IMR-90 (cell line): ENCODE results near the gene GAS2L2. TPM values are rescaled to one million over a fixed set of nuclear protein-coding genes. Genes with fewer than 3 reads are reported as not detected.

ENCODE experiments used
- ATAC-seq: fragments of 200-7000 bp; cut with Tn5 transposase; 2 replicates; pipeline ENCODE4 v1.9.1; 2020; ENCODE audit warnings: low read depth, mild to moderate bottlenecking, moderate library complexity
- BruUV-seq: library from RNA; stranded (reverse); fragments of 400-500 nt; replicated peaks from 2 replicates; lab custom pipeline; 2021; lab: Mats Ljungman, UMichigan
- CTCF ChIA-PET: fragments of 300-600 bp; formaldehyde crosslinking; extraction: SDS; loops from one replicate; lab custom pipeline; 2021; ENCODE audit warnings: antibody characterized with exemption; lab: Yijun Ruan, JAX
- POLR2A ChIA-PET: fragments of 300-600 bp; sonication (Branson Sonifier 250); formaldehyde crosslinking; loops from one replicate; lab custom pipeline; 2022; ENCODE audit warnings: antibody characterized with exemption; ENCODE audit not compliant: unreplicated experiment; lab: Charles Lee
- DNase-seq: peaks from one replicate; pipeline ENCODE4 v3.0.0; 2013
- H2AFZ ChIP-seq: replicated peaks from 2 replicates; pipeline ENCODE3; 2013; ENCODE audit warnings: low read length, mild to moderate bottlenecking; ENCODE audit not compliant: poor library complexity
- H2AK5ac ChIP-seq: 2 replicates; pipeline ENCODE4 v1.6.1; 2013; ENCODE audit warnings: low read depth, low read length, inconsistent platforms
- H2AK9ac ChIP-seq: replicated peaks from 2 replicates; pipeline ENCODE3; 2013; ENCODE audit warnings: mild to moderate bottlenecking, low read depth, low read length, moderate library complexity; ENCODE audit not compliant: poor library complexity
- H2BK120ac ChIP-seq: 2 replicates; pipeline ENCODE4 v1.6.1; 2013; ENCODE audit warnings: low read depth, low read length, inconsistent platforms
- H2BK15ac ChIP-seq: 3 replicates; pipeline ENCODE4 v1.6.1; 2013; ENCODE audit warnings: low read depth, low read length, inconsistent platforms
- H2BK20ac ChIP-seq: 2 replicates; pipeline ENCODE4 v1.6.1; 2013; ENCODE audit warnings: low read depth, mild to moderate bottlenecking, inconsistent platforms, low read length, moderate library complexity
- H2BK5ac ChIP-seq: 2 replicates; pipeline ENCODE4 v1.6.1; 2013; ENCODE audit warnings: mild to moderate bottlenecking, low read depth, low read length, inconsistent platforms; ENCODE audit not compliant: poor library complexity, severe bottlenecking
- H3K14ac ChIP-seq: replicated peaks from 2 replicates; pipeline ENCODE4 v1.6.1; 2013; ENCODE audit warnings: low read depth, low read length, inconsistent platforms
- H3K18ac ChIP-seq: 2 replicates; pipeline ENCODE4 v1.6.1; 2013; ENCODE audit warnings: low read depth, low read length, control low read depth
- H3K23ac ChIP-seq: 2 replicates; pipeline ENCODE4 v1.6.1; 2013; ENCODE audit warnings: low read depth, low read length, inconsistent platforms
- H3K27ac ChIP-seq: 2 replicates; pipeline ENCODE4 v1.5.1; 2013; ENCODE audit warnings: mild to moderate bottlenecking, control low read depth, low read length; ENCODE audit not compliant: insufficient read depth
- H3K27me3 ChIP-seq: 2 replicates; pipeline ENCODE4 v1.6.1; 2013; ENCODE audit warnings: low read length; ENCODE audit not compliant: control insufficient read depth, insufficient read depth
- H3K36me3 ChIP-seq: 2 replicates; pipeline ENCODE4 v1.6.1; 2013; ENCODE audit warnings: low read length, mixed read lengths; ENCODE audit not compliant: control insufficient read depth, insufficient read depth
- H3K4ac ChIP-seq: 2 replicates; pipeline ENCODE4 v1.6.1; 2013; ENCODE audit warnings: low read depth, low read length, inconsistent platforms
- H3K4me1 ChIP-seq: 2 replicates; pipeline ENCODE4 v1.6.1; 2013; ENCODE audit warnings: low read length, mixed read lengths; ENCODE audit not compliant: control insufficient read depth, insufficient read depth
- H3K4me2 ChIP-seq: 2 replicates; pipeline ENCODE4 v1.6.1; 2013; ENCODE audit warnings: low read depth, mild to moderate bottlenecking, control low read depth, low read length, moderate library complexity
- H3K4me3 ChIP-seq: 2 replicates; pipeline ENCODE4 v1.5.1; 2013; ENCODE audit warnings: low read depth, mild to moderate bottlenecking, control low read depth, low read length, moderate library complexity; ENCODE audit not compliant: insufficient read depth
- H3K56ac ChIP-seq: 2 replicates; pipeline ENCODE4 v1.6.1; 2013; ENCODE audit warnings: low read length, inconsistent platforms; ENCODE audit not compliant: insufficient read depth; ENCODE audit errors: extremely low read depth
- H3K79me1 ChIP-seq, 2 experiments: 2 replicates each; pipeline ENCODE4 v1.6.1; 2013; ENCODE audit warnings: low read length in 2 of 2, inconsistent platforms in 1 of 2, low read depth in 1 of 2
- H3K9ac ChIP-seq: 2 replicates; pipeline ENCODE4 v1.6.1; 2013; ENCODE audit warnings: low read depth, low read length, control low read depth
- H3K9me1 ChIP-seq: 2 replicates; pipeline ENCODE4 v1.6.1; 2013; ENCODE audit warnings: low read length, inconsistent platforms; ENCODE audit not compliant: insufficient read depth
- H3K9me3 ChIP-seq: 2 replicates; pipeline ENCODE4 v1.6.1; 2013; ENCODE audit warnings: low read length; ENCODE audit not compliant: control insufficient read depth, insufficient read depth
- H4K20me1 ChIP-seq: 2 replicates; pipeline ENCODE4 v1.6.1; 2013; ENCODE audit warnings: low read length, inconsistent platforms; ENCODE audit not compliant: insufficient read depth
- H4K5ac ChIP-seq: 2 replicates; pipeline ENCODE4 v1.6.1; 2013; ENCODE audit warnings: mild to moderate bottlenecking, low read depth, low read length, control low read depth
- H4K8ac ChIP-seq, 2 experiments: 2 replicates each; pipeline ENCODE4 v1.6.1; 2013; ENCODE audit warnings: low read depth in 2 of 2, low read length in 2 of 2, control low read depth in 1 of 2, inconsistent platforms in 1 of 2
- H4K91ac ChIP-seq: 2 replicates; pipeline ENCODE4 v1.6.1; 2013; ENCODE audit warnings: low read depth, low read length, inconsistent platforms; ENCODE audit not compliant: insufficient read depth
- BHLHE40 ChIP-seq: fragments of 150-350 bp; IDR thresholded peaks from 2 replicates; pipeline ENCODE4 v1.6.1; 2016; ENCODE audit warnings: mild to moderate bottlenecking, low read depth, low read length
- CEBPB ChIP-seq: IDR thresholded peaks from 2 replicates; pipeline ENCODE4 v1.6.1; 2012; ENCODE audit warnings: low read depth, low read length, improper control_type of control experiment
- CHD1 ChIP-seq: IDR thresholded peaks from 2 replicates; pipeline ENCODE4 v1.6.1; 2012; ENCODE audit warnings: low read depth, low read length, improper control_type of control experiment
- CTCF ChIP-seq: conservative IDR thresholded peaks from 2 replicates; pipeline ENCODE4 v1.5.1; 2012; ENCODE audit warnings: mild to moderate bottlenecking, low read depth, low read length, improper control_type of control experiment
- ELK1 ChIP-seq: fragments of 150-350 bp; IDR thresholded peaks from 2 replicates; pipeline ENCODE4 v1.6.1; 2016; ENCODE audit warnings: low read depth, mild to moderate bottlenecking, low read length, moderate library complexity, borderline replicate concordance
- FOS ChIP-seq: fragments of 150-350 bp; IDR thresholded peaks from 2 replicates; pipeline ENCODE4 v1.6.1; 2016; ENCODE audit warnings: low read depth, low read length
- MAFK ChIP-seq: IDR thresholded peaks from 2 replicates; pipeline ENCODE4 v1.6.1; 2012; ENCODE audit warnings: low read depth, low read length, improper control_type of control experiment
- MAZ ChIP-seq: IDR thresholded peaks from 2 replicates; pipeline ENCODE4 v1.6.1; 2012; ENCODE audit warnings: low read depth, mild to moderate bottlenecking, low read length, improper control_type of control experiment, moderate library complexity, borderline replicate concordance
- NFE2L2 ChIP-seq: fragments of 150-350 bp; IDR thresholded peaks from 2 replicates; pipeline ENCODE4 v1.6.1; 2016; ENCODE audit warnings: low read depth, mild to moderate bottlenecking, low read length
- RAD21 ChIP-seq: IDR thresholded peaks from 2 replicates; pipeline ENCODE4 v1.6.1; 2012; ENCODE audit warnings: low read length, improper control_type of control experiment
- RCOR1 ChIP-seq: IDR thresholded peaks from 2 replicates; pipeline ENCODE4 v1.6.1; 2012; ENCODE audit warnings: mild to moderate bottlenecking, low read length, improper control_type of control experiment; ENCODE audit not compliant: insufficient replicate concordance
- RFX5 ChIP-seq: IDR thresholded peaks from 2 replicates; pipeline ENCODE4 v1.8.0; 2012; ENCODE audit warnings: low read depth, mild to moderate bottlenecking, low read length, moderate library complexity
- WGBS, 2 experiments: methylation state at CpG; one replicate each; pipeline versions ENCODE4 v1.1.5 to v1.1.7; 2013; ENCODE audit warnings: missing lambda C conversion rate in 2 of 2; ENCODE audit not compliant: insufficient read length in 1 of 2; ENCODE audit errors: extremely low coverage in 2 of 2; 5-methylcytosine and 5-hydroxymethylcytosine counted together
- dilution Hi-C: fragments of 300-500 bp; cut with HindIII; formaldehyde crosslinking; loops from one replicate; pipeline ENCODE4 v1.14.3; 2018; ENCODE audit warnings: low sequenced_read_pairs; ENCODE audit not compliant: unreplicated experiment
- in situ Hi-C: fragments of 300-500 bp; cut with MboI; formaldehyde crosslinking; loops from 3 replicates; pipeline ENCODE4 v1.14.3; 2019; ENCODE audit warnings: low sequenced_read_pairs, inconsistent platforms, mixed read lengths
- intact Hi-C: fragments of 100-400 bp; cut with micrococcal nuclease; formaldehyde crosslinking; loops from 2 replicates; pipeline ENCODE4 v1.10.0; 2022
- polyA plus RNA-seq, 3 experiments: library from polyadenylated mRNA; depleted of rRNA; stranded (reverse); fragments of >200 nt; gene quantifications; 2 replicates each; pipeline ENCODE4 v1.2.3, GENCODE V29; 2012; ENCODE audit warnings: low replicate concordance in 1 of 3
- total RNA-seq: library from RNA; depleted of rRNA; stranded (reverse); fragments of >200 nt; gene quantifications from 2 replicates; pipeline ENCODE4 v1.2.3, GENCODE V29; 2012
- TF ChIP-seq, protein P1 (sequence below): fragments of 150-350 bp; IDR thresholded peaks from 2 replicates; pipeline ENCODE4 v1.6.1; 2017; ENCODE audit warnings: mild to moderate bottlenecking, antibody characterized with exemption, low read length, low read depth

The GAS2L2 gene
- total and polyA plus RNA-seq, 2 of the 4 experiments (the other 2 are of a cell fraction): 0.02 TPM; not detected in 1

DNA sequence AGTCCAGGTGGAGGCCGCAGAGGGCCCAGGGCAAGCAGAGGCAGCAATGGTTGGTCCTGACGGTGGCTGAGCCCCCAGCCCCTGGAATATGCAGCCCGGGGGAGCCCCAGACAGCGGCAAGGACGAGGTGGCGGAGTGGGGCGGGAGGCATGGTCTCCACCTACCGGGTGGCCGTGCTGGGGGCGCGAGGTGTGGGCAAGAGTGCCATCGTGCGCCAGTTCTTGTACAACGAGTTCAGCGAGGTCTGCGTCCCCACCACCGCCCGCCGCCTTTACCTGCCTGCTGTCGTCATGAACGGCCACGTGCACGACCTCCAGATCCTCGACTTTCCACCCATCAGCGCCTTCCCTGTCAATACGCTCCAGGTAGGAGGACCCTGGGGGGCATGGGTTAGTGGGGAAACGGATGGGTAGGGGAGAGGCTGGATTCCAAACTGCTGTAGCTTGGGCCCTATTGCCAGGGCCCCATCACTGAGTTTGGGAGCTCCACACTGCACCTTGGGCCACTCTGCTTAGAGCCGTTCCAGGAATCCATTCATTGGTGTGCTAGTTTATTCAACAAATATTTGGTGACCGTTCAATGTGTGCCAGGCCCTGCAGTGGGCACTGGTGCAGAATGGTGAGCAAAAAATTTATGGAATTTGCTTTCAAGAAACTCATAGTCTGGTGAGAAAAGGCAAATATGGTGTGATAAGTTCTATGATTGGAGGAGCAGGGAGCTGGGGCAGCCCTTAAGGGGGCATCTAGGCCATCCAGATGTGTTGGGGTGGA is 17.8 kb downstream of the GAS2L2 start:
- intact Hi-C loops: no loop called here
- 80% methylated on average over 18 of the region's 29 CpGs; no CpG with 5 or more reads in 1 of the 2 experiments for WGBS, 2 experiments
- no peak overlapping the region for H4K5ac ChIP-seq
- H2BK15ac ChIP-seq: no peak overlapping the region
- ChIA-PET CTCF (no interaction called here), POLR2A (no interaction called here)
- no peak overlapping the region for H3K14ac ChIP-seq
- no peak overlapping the region for H3K23ac ChIP-seq
- no TSS peak for BruUV-seq
- peaks cover 13% of the 10 kb centered on the region for H3K27me3 ChIP-seq
- H3K9me1 ChIP-seq: peaks cover 4% of the 10 kb centered on the region; the same call in 1 of the 2 replicates
- H2AK9ac ChIP-seq: no peak overlapping the region
- H3K27ac ChIP-seq: no peak overlapping the region
- peaks cover 3% of the 10 kb centered on the region for H3K4me1 ChIP-seq
- H2AK5ac ChIP-seq: no peak overlapping the region
- no peak overlapping the region for H2BK120ac ChIP-seq
- H3K9ac ChIP-seq: no peak overlapping the region
- H4K20me1 ChIP-seq: 0 out of 2 replicates have a peak, but pooled peaks cover 6% of the 10 kb centered on the region
- no peak for ATAC-seq
- dilution Hi-C loops: no loop called here
- H2AFZ ChIP-seq: no peak overlapping the region
- H2BK5ac ChIP-seq: no peak overlapping the region
- no peaks in the 10 kb centered on the region for H3K79me1 ChIP-seq
- H3K9me3 ChIP-seq: no peaks in the 10 kb centered on the region
- H3K18ac ChIP-seq: no peak overlapping the region
- H3K36me3 ChIP-seq: no peaks in the 10 kb centered on the region
- DNase-seq: no peak
- no peak overlapping the region for H3K4ac ChIP-seq
- H4K91ac ChIP-seq: no peak overlapping the region
- no peak overlapping the region for H3K4me2 ChIP-seq
- no peak overlapping the region for H4K8ac ChIP-seq
- H2BK20ac ChIP-seq: no peak overlapping the region
- H3K4me3 ChIP-seq: no peak overlapping the region
- in situ Hi-C loops: loop anchor here (25.0 kb wide), 1 partner anchor 373 kb away; the partner anchor contains the start of gene SLFN11
- no peak overlapping the region for H3K56ac ChIP-seq
- TF ChIP-seq CTCF (no peak), ELK1 (no peak), RFX5 (no peak), FOS (no peak), CHD1 (no peak), MAZ (no peak), BHLHE40 (no peak), CEBPB (no peak), MAFK (no peak), RAD21 (no peak), NFE2L2 (no peak), RCOR1 (no peak)
- TF ChIP-seq, protein P1, sequence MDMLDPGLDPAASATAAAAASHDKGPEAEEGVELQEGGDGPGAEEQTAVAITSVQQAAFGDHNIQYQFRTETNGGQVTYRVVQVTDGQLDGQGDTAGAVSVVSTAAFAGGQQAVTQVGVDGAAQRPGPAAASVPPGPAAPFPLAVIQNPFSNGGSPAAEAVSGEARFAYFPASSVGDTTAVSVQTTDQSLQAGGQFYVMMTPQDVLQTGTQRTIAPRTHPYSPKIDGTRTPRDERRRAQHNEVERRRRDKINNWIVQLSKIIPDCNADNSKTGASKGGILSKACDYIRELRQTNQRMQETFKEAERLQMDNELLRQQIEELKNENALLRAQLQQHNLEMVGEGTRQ: no peak
